A172 (cell line): ENCODE measurements around the gene FRY. TPM values are rescaled to one million over a fixed set of nuclear protein-coding genes. Genes with fewer than 3 reads are reported as not detected.
A peak's percentile ranks its signal among the peaks of the same experiment; 100 is the strongest.

Source experiments
- DNase-seq: peaks from one replicate; pipeline ENCODE4 v3.0.0-alpha.2; 2015; ENCODE audit warnings: low spot score
- total RNA-seq: library from RNA; depleted of rRNA; stranded (reverse); fragments of >200 nt; shearing (Covaris generic); gene quantifications from 2 replicates; pipeline ENCODE4 v1.2.3, GENCODE V29; 2014

The FRY gene
- total RNA-seq, 1 experiment from 2014 or later: 0.21 TPM

DNA sequence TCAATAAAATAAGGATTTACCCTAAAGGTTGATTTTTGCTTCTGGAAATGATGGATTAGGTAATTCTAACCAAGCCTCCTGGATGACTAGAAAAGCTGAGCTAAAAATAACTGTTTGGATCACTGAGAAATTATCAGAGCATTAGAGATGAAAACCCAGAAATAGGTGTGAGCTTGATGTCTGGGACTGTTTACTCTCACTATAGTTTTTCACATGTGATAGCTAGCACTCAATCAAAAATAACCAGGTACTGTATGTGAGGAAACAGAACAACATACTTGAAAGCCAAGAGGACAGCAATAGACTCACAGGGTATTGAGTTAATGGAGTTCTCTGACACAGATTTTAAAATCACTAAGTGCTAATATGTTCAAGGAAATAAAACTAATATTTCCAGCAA lies 274.1 kb downstream of the FRY start:
- no peak for DNase-seq

DNA sequence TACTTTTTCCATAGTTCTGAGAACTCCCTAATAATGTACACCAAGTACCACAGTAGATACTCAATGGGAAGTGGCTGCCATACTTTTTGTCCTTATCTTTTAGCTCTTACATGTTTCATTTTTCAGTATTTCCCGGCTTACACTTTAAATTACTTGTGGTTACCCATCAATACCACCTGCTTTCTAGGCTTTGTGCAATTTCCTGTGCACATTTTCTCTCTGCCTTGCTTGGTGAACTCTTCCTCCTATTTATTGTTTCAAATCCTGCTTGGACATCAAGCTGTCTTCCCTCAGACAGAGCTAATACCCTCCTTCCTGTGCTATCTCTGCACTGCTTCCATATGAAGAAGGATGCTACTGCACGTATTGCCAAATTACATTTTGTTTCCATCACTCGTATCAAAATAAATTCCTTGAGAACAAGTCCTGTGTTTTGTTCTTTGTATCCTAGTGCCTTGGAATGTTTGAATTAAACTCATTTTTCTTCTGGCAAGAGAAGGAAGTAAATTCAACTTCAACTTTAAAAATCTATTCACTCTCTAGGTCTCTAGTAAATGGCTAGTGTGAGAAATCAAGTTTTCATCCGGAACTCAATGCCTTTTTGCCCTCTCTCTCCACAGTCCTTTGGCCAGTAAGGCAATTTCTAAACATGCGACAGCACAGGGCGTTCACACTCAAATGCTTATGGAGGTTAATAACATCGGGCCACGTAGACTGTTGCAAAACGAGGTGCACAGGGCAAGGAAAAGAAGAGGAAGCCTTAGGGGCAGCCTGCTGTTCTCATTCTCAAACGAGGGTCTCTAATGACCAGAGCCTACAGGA lies 277.9 kb downstream of the FRY start:
- no peak for DNase-seq

DNA sequence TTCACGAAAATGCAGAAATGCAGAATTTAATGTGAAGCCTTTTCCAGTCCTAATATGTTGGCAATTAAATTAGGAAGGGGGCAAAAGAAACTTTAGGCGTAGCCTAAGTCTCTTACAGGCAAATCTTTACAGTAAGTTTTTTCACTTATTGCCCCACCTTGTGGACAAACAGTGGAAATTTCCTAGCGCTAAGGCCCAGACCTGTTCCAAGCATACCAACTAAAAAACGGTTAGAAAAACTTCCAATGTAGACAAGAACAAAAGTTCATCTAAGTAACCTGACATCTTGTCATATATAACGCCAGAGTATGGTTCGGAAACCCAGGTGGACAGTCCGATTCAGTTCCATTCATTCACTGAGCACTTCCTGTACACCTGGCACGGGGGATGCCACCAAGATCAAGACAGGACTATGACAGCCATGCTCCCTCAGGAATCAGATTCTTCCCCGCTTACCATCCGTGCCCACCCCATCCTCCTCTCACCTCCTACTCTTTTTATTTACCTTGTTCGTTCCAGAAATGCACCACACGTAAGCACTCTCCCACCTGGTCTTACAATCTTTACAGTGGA lies 278.6 kb downstream of the FRY start:
- DNase-seq: peak; percentile 44

DNA sequence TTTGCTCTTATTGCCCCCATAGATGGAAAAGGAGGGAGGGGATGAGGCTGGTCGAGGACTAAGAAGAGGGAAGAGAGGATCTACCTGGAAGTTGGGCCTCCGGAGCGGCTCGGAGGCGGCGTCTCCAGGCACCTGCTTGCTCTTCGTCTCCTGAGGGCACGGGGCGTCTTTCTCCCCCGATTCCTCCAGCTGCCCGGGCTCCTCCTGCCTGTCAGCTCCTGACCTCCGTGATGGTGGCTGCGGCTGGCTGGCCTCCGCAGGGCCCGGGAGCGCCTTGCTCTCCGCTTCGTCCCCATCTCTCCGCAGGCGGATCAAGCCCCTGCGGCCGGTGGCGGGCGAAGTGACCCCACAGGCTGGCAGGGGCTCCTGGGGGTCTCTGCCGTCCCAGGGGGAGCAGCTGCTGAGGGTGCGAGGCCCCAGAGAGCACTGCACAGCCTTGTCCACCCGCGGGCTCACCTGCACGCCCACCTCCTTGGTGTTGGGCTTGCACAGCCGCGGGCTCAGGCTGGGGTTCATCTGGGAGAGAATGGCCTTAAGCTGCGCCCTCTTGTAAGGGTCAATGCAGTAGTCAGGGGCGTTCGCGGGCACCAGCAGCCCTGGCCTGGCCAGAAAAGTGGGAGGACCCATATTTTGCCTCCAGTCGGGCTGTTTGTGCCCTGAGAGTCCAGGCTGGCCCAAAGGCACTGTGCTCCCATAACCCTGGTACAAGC lies 279.8 kb downstream of the FRY start:
- DNase-seq: no peak

DNA sequence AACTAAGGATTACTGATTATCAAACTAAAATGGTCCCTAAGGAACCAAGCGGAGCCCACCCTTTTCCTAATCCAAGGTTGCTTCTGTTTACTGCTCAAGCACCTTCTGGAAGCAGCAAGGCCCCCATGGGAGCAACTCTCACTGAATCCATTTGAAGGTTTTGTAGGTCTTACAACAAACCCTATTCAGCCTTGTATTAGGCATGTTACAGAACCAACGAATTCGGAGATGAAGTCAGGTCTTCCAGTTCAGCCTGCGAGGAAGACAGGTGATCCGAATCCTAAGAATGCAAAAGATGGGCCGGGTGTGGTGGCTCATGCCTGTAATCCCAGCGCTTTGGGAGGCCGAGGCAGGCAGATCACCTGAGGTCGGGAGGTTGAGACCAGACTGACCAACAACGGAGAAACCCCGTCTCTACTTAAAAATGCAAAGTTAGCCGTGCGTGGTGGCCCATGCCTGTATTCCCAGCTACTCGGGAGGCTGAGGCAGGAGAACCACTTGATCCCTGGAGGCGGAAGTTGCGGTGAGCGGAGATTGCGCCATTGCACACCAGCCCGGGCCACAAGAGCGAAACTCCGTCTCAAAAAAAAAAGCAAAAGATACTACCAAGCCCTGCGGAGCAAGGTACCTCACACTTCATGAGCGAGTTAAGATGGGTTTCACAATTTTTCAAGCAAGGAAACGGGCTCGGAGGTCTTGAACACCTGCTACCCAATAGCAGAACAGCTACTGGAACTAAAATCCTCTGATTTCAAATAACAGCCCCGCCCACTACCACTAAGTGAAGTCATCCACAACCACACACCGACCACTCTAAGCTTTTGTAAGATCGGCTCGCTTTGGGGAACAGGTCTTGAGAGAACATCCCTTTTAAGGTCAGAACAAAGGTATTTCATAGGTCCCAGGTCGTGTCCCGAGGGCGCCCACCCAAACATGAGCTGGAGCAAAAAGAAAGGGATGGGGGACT lies 283.0 kb downstream of the FRY start:
- DNase-seq: peak; percentile 57

DNA sequence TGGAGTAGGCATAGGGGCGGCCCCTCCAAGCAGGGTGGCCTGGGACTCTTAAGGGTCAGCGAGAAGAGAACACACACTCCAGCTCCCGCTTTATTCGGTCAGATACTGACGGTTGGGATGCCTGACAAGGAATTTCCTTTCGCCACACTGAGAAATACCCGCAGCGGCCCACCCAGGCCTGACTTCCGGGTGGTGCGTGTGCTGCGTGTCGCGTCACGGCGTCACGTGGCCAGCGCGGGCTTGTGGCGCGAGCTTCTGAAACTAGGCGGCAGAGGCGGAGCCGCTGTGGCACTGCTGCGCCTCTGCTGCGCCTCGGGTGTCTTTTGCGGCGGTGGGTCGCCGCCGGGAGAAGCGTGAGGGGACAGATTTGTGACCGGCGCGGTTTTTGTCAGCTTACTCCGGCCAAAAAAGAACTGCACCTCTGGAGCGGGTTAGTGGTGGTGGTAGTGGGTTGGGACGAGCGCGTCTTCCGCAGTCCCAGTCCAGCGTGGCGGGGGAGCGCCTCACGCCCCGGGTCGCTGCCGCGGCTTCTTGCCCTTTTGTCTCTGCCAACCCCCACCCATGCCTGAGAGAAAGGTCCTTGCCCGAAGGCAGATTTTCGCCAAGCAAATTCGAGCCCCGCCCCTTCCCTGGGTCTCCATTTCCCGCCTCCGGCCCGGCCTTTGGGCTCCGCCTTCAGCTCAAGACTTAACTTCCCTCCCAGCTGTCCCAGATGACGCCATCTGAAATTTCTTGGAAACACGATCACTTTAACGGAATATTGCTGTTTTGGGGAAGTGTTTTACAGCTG lies 283.9 kb downstream of the FRY start, which contains the start of the genes BRCA2 and ZAR1L:
Gene BRCA2 (plus strand): TSS at position 271 of the 790 bp plus-strand sequence. CDS start 953 bp downstream, outside the sequence.
Gene ZAR1L (minus strand): TSS at position 126 of the 790 bp plus-strand sequence. CDS start 3,438 bp downstream, outside the sequence.
- peak; percentile 73 for DNase-seq

DNA sequence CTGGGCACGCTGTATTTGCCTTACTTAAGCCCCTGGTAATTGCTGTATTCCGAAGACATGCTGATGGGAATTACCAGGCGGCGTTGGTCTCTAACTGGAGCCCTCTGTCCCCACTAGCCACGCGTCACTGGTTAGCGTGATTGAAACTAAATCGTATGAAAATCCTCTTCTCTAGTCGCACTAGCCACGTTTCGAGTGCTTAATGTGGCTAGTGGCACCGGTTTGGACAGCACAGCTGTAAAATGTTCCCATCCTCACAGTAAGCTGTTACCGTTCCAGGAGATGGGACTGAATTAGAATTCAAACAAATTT lies 284.4 kb downstream of the FRY start:
- DNase-seq: peak; percentile 46

DNA sequence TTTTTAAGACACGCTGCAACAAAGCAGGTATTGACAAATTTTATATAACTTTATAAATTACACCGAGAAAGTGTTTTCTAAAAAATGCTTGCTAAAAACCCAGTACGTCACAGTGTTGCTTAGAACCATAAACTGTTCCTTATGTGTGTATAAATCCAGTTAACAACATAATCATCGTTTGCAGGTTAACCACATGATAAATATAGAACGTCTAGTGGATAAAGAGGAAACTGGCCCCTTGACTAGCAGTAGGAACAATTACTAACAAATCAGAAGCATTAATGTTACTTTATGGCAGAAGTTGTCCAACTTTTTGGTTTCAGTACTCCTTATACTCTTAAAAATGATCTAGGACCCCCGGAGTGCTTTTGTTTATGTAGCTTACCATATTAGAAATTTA lies 284.9 kb downstream of the FRY start:
- no peak for DNase-seq

DNA sequence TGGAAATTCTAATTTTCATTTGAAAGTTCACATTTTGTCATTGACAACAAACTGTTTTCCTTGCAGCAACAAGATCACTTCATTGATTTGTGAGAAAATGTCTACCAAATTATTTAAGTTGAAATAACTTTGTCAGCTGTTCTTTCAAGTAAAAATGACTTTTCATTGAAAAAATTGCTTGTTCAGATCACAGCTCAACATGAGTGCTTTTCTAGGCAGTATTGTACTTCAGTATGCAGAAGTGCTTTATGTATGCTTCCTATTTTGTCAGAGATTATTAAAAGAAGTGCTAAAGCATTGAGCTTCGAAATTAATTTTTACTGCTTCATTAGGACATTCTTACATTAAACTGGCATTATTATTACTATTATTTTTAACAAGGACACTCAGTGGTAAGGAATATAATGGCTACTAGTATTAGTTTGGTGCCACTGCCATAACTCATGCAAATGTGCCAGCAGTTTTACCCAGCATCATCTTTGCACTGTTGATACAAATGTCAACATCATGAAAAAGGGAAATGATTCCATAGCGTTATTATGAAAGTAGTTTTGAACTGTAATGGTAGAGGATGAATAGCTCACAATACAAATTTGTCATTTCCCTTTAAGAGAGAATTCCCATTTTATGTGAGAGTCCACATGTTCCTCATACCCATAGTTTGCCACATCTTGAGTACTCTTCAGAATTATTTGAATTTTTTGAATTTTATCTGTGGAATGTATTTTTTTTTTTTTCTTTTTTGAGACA lies 286.3 kb downstream of the FRY start:
- DNase-seq: no peak

DNA sequence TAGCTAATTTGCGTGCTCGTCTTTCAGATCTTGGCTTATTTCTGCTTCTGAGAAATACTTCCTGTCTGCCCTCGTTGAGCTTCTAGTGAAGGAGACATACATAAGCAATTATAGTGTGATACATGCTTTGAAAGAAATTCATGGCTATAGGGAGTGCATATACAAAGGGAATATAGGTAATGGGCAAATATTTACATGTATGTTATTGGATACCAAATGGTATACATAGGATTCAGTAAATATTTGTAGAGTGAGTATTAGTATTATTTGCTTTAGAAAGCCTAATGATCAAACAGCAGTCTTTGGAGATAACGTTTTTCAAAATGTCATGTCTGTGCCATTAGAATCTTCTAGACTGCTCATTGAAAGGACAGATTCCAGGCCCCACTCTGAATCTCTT lies 289.0 kb downstream of the FRY start:
- no peak for DNase-seq

DNA sequence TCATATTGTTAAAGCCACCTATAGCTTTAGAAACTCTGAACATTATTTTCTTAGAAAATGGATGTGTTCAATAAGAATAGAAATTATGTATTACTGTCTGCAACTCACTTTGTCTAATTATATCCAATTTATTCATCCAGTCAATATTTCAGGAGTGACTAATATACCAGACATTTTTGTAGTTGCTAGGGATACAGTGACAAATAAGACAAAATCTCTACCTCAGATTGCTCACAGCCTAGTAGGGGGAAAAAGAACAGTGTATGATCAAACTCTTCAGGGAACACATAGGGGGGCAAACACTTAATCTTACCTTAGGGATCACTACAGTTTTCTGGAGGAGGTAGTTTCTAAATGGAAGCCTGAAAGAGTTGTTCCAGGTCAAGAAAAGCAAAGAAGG lies 292.3 kb downstream of the FRY start:
- DNase-seq: peak; percentile 13

DNA sequence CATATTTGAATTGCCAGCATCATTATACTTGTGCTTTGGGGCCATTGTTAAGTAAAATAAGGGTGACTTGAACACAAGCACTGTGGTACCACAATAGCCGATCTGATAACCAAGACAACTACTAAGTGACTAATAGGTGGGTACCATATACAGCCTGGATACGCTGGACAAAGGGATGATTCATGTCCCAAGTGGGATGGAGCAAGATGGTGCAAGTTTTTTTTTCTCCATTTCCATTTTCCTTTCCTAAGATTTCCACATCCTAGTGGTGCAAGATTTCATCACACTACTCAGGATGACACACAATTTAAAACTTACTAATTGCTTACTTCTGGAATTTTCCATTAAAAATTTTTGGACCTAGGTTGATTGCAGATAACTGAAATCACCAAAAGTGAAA lies 298.9 kb downstream of the FRY start:
- peak; percentile 19 for DNase-seq

DNA sequence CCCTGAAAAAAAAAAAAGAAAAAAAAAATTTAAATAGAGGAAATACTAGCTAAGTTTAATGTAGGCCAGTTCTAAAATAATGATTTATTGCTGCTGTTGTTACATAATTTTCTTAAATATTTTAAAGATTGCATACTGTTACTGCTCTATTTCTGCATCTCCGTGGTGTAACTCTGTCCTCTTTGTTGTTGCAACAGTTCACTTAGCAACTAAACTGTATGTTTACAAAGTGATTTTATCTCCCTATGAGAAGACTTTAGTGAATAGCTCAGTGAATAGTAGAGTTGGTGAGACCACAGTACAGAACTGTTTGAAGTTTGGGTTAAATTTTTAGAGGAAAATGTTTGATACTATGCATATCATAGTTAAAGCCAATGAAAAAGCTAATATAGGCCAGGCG lies 303.1 kb downstream of the FRY start:
- DNase-seq: no peak

DNA sequence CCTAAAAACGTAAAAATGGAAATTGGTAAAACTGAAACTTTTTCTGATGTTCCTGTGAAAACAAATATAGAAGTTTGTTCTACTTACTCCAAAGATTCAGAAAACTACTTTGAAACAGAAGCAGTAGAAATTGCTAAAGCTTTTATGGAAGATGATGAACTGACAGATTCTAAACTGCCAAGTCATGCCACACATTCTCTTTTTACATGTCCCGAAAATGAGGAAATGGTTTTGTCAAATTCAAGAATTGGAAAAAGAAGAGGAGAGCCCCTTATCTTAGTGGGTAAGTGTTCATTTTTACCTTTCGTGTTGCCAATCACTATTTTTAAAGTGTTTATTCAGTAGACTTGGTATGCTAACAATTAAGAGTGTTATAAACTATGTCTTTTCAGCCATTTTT lies 309.3 kb downstream of the FRY start:
- DNase-seq: no peak

DNA sequence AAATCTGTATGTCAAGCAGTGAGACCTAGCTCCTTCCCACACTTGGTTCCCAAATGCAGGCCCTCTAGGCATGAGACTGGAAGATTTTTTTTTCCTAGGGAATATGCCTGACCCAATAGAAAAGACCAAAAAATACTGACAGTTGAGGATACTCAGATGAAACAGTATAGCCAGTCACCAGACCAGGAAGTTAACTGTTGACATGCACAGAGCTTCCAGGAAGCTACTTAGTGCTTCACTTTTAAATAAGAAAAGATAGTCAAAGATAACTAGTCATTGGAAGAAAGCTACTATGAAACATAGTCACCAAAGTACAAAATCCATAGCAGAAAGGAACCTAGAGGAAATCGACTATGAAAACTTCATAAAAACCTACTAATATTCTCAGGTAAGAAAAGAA lies 316.1 kb downstream of the FRY start:
- no peak for DNase-seq
